Measurements from ENCODE around the gene SHPK.

The SHPK gene

DNA sequence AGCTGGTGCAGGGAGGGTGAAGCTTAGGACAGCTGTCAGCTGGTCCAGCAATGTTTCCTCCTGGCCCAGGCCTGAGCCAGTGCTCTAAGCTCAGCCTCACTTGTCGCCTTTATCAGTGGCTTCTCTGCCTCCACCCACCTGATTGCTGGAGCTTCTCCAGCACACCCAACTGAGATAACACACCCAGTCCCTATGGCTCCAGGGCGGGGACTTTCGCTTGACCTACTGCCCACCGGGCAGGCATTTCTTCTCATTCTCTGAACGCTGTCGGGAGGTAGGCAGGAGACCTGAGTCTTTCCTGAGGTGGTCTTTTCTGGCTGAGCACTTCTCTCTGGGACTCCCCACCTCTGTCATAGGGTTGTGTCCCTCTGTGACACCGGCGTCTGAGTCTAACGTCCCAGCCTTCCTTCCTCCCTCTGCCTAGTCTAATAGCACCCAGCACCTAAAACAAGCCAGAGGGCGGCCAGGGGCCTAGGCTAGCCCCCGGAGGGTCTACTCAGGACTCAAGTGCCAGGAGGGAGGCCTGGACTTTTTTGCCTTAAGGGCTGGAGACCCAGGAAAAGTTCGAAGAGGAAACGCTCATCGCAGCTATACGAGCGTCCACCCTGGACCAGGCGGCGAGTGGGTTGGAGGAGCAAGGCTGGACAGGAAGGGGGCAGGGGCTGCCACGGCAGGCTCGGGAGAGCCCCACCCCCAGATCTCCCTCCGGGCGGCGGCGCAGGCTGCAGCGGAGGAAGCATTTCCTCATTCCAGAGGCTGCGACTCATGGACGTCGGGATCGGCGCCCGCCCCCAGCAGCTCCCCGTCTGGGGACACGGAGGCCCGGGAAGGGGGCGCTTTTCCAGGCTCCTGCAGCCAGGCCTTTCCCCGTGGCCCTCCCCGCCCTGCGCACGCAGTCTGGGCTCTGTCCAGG is 31.6 kb upstream of the SHPK start:
- no peak for TF ChIP-seq SPI1 (IDR thresholded peaks at IDR 0.05; ENCODE audit: borderline replicate concordance, low read depth)
- TF ChIP-seq, protein P1, sequence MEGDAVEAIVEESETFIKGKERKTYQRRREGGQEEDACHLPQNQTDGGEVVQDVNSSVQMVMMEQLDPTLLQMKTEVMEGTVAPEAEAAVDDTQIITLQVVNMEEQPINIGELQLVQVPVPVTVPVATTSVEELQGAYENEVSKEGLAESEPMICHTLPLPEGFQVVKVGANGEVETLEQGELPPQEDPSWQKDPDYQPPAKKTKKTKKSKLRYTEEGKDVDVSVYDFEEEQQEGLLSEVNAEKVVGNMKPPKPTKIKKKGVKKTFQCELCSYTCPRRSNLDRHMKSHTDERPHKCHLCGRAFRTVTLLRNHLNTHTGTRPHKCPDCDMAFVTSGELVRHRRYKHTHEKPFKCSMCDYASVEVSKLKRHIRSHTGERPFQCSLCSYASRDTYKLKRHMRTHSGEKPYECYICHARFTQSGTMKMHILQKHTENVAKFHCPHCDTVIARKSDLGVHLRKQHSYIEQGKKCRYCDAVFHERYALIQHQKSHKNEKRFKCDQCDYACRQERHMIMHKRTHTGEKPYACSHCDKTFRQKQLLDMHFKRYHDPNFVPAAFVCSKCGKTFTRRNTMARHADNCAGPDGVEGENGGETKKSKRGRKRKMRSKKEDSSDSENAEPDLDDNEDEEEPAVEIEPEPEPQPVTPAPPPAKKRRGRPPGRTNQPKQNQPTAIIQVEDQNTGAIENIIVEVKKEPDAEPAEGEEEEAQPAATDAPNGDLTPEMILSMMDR (IDR thresholded peaks at IDR 0.05; ENCODE audit: insufficient read depth, low read length), result no peak
- TF ChIP-seq, protein P2, sequence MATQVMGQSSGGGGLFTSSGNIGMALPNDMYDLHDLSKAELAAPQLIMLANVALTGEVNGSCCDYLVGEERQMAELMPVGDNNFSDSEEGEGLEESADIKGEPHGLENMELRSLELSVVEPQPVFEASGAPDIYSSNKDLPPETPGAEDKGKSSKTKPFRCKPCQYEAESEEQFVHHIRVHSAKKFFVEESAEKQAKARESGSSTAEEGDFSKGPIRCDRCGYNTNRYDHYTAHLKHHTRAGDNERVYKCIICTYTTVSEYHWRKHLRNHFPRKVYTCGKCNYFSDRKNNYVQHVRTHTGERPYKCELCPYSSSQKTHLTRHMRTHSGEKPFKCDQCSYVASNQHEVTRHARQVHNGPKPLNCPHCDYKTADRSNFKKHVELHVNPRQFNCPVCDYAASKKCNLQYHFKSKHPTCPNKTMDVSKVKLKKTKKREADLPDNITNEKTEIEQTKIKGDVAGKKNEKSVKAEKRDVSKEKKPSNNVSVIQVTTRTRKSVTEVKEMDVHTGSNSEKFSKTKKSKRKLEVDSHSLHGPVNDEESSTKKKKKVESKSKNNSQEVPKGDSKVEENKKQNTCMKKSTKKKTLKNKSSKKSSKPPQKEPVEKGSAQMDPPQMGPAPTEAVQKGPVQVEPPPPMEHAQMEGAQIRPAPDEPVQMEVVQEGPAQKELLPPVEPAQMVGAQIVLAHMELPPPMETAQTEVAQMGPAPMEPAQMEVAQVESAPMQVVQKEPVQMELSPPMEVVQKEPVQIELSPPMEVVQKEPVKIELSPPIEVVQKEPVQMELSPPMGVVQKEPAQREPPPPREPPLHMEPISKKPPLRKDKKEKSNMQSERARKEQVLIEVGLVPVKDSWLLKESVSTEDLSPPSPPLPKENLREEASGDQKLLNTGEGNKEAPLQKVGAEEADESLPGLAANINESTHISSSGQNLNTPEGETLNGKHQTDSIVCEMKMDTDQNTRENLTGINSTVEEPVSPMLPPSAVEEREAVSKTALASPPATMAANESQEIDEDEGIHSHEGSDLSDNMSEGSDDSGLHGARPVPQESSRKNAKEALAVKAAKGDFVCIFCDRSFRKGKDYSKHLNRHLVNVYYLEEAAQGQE (IDR thresholded peaks at IDR 0.05; ENCODE audit: insufficient replicate concordance, low read depth), result no peak
- no peak for TF ChIP-seq POLR2AphosphoS5 (IDR thresholded peaks at IDR 0.05; ENCODE audit: low read depth)
- no peak for TF ChIP-seq GABPA (IDR thresholded peaks at IDR 0.05; ENCODE audit: low read depth)
- peak overlapping the region; percentile 66 for H3K4me3 ChIP-seq (replicated peaks; ENCODE audit: insufficient read depth, low read length)
- DNase-seq (ENCODE audit: low read depth in 1 of 2, low spot score in 1 of 2), result peak in 1 of 2 experiments; percentile 4
- no peaks in the 10 kb centered on the region for H3K27me3 ChIP-seq (ENCODE audit: insufficient read depth, poor library complexity, severe bottlenecking)
- peak overlapping the region; percentile 30; the same call in 1 of the 2 replicates for H3K27ac ChIP-seq (replicated peaks)

DNA sequence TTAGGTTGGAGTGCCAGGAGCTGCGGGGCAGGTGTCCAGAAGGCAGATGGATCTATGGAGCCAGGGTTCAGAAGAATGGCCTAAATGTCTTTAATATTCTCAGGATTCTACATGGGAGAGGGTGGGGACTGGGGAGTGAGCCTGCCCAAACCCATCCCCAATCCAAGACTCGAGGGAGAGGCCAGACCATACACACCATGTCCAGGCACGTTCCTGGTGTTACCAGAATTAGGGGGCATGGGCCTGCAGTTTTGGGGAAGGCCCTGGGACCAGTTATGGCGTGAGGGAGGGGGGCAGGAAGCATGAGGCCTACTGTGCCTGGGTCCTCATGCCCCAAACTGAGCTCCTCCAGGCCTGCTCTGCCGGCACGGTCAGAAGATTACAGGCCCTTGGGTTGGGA is 30.5 kb upstream of the SHPK start:
- TF ChIP-seq, protein P2 (IDR thresholded peaks at IDR 0.05; ENCODE audit: insufficient replicate concordance, low read depth), result no peak
- TF ChIP-seq POLR2AphosphoS5 (IDR thresholded peaks at IDR 0.05; ENCODE audit: low read depth) (no peak), GABPA (IDR thresholded peaks at IDR 0.05; ENCODE audit: low read depth) (no peak), SPI1 (IDR thresholded peaks at IDR 0.05; ENCODE audit: borderline replicate concordance, low read depth) (no peak)
- TF ChIP-seq, protein P1 (IDR thresholded peaks at IDR 0.05; ENCODE audit: insufficient read depth, low read length), result no peak
- Histone ChIP-seq H3K27ac (replicated peaks) (no peak overlapping the region), H3K4me3 (replicated peaks; ENCODE audit: insufficient read depth, low read length) (no peak overlapping the region), H3K27me3 (ENCODE audit: insufficient read depth, poor library complexity, severe bottlenecking) (no peaks in the 10 kb centered on the region)
- DNase-seq (ENCODE audit: low read depth in 1 of 2, low spot score in 1 of 2), result no peak

DNA sequence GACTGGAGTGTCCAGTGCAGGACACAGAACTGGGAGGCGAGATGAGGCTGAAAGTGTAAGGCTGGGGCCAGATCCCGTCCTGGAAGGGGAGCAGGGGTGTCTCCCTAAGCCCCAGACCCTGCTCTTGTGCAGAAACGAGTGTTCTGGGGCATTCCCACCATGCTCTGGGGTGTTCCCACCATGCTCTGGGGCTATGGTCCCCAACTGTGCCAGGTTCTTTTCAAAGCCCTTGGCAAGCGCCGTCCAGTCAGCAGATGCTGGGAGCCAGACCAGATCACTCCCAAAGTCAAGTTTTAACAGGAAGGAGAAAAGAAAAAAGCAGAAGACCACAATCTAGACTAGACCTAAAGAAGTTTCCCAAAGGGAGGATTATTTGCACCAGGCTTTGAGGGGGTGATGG is 29.8 kb upstream of the SHPK start:
- Histone ChIP-seq H3K4me3 (replicated peaks; ENCODE audit: insufficient read depth, low read length) (no peak overlapping the region), H3K27ac (replicated peaks) (no peak overlapping the region), H3K27me3 (ENCODE audit: insufficient read depth, poor library complexity, severe bottlenecking) (no peaks in the 10 kb centered on the region)
- DNase-seq (ENCODE audit: low read depth in 1 of 2, low spot score in 1 of 2), result no peak
- TF ChIP-seq, protein P1 (IDR thresholded peaks at IDR 0.05; ENCODE audit: insufficient read depth, low read length), result no peak
